GM21360 (cell line): ENCODE measurements around the gene AHCTF1.

Source experiments
- ATAC-seq: cut with Tn5 transposase; IDR thresholded peaks from one replicate; pipeline ENCODE4 v1.9.1; 2021; ENCODE audit warnings: mild to moderate bottlenecking, moderate library complexity; ENCODE audit not compliant: unreplicated experiment

AHCTF1 gene

DNA sequence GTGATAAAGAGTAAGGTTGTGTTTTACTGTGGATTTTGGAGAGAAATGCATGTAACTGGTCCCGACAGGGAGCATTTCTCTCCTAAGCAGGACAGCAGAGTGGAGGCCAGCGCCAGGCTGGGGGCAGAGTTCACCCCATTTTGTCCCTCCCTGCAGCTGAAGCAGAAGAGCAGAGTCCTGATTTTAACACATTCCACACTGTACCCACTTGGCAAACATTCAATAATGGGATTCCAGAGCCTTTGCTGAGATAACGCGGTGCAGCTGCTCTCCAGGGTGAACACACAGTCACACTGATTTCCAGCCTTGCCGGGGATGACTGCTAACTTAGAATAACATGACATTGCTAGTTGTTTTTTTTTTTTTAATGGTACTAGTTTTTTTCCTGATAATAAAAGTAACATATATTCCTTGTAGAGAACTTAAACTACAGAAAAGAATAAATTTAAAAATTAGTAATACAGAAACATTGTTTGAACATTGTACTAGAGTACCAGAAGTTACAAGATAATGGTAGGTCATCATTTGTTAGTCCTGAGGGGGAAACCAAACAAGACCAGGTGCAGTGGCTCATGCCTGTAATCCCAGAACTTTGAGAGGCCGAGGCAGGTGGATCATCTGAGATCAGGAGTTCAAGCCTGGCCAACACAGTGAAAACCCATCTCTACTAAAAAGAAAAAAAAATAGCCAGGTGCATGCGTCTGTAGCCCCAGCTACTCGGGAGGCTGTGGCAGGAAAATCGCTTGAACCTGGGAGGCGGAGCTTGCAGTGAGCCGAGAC is 130.3 kb downstream of the AHCTF1 start:
- no peak for ATAC-seq

DNA sequence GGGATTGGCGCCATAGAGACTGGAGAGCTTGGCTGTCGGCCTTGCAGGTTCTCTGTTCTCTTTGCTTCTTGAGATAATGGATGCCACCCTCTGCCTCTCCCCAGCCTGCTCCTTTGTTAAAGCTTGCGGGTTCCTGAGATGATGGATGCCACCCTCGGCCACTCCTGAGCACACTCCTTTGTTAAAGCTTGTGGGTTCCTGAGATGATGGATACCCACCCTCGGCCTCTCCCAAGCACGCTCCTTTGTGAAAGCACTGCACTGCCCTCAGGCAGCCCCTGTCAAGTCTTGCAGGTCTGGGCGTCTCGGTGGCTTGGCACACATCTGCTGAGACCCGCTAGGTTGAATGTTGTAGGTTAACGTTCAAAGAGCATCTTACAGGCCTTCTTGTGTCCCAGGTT is 131.0 kb downstream of the AHCTF1 start:
- no peak for ATAC-seq

GRCh38 chr1:246800356-246800755 is 131.4 kb downstream of the AHCTF1 start:
- no peak for ATAC-seq

DNA sequence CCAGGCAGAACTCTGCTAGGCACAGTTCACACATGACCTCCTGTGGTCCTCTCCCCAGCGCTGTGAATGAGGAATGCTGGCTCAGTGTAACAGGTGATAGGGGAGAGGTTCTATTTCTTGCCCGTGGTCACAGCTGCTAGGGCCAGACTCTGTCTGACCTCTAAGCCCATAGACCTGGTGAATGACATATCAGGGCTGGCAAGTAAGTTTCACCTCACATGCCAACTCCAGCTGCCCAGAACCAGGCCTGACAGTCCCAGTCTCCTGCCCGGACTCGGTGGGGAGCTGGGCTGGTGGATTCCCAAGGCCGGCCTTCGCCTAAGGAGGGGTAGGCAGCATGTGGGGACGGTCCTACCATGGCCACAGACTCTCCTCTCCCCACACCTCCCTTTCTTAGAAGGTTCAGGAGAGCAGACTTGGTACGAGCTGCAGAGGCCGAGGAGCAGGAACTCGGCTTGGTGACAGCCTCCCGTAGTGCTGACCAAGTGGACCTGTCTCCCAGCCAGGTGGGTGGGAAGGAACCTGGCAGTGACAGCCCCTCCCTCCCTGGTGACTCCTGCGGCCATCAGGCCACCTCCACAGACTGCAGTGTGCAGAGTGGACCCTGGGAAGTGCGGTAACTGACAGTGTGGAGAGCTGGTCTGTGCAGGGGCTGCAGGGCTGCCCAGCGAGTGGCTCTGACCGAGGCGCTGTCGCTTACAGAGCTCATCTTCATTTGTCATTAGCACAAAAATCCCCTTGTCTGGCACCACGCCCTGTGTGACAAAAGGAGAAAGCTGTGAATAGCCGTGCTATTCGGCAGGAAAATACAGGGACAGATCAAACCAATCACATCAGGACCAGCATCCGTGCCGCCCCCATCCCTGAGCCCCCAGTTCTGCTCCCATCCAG is 132.9 kb downstream of the AHCTF1 start:
- no peak for ATAC-seq

DNA sequence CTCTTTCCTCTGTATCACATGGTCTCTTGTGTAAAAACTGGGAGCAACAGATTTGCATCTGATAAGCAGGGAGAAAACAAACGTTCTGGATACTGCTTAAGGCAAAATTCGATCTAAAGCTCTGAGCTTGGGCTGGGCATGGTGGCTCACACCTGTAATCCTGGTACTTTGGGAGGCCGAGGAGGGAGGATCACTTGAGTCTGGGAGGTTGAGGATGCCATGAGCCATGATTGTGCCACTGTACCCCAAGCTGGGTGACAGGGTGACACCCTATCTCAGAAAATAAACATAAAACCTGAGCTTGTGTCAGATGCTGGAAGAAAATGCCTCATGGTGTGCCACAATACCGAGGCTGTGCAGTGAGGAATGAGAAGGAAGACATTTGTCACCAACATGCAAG is 133.6 kb downstream of the AHCTF1 start:
- no peak for ATAC-seq

DNA sequence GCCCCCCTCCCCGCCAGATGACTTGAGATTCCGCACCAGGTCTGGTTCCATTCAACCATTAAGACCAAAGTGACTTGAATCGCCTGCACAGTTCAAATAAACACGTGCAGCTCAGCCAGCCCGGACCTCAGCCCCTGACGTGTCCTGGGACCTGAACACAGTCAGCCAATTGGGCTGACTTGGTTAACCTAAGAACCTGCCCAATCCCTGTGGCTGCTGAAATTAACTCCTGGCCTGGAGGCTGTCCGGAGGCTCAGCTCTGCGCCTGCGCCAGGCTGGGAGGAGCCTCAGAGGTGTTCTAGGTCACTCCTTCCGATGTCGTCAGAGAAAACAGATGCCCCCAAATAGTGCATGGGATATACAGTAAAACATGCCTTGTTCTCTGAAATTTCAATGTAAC is 134.2 kb downstream of the AHCTF1 start:
- no peak for ATAC-seq

- ATAC-seq, result no peak
These were observed 134.6 kb downstream of the AHCTF1 start for GRCh38 chr1:246797157-246797556.

GRCh38 chr1:246795906-246796694 is 135.6 kb downstream of the AHCTF1 start:
- ATAC-seq, result no peak

DNA sequence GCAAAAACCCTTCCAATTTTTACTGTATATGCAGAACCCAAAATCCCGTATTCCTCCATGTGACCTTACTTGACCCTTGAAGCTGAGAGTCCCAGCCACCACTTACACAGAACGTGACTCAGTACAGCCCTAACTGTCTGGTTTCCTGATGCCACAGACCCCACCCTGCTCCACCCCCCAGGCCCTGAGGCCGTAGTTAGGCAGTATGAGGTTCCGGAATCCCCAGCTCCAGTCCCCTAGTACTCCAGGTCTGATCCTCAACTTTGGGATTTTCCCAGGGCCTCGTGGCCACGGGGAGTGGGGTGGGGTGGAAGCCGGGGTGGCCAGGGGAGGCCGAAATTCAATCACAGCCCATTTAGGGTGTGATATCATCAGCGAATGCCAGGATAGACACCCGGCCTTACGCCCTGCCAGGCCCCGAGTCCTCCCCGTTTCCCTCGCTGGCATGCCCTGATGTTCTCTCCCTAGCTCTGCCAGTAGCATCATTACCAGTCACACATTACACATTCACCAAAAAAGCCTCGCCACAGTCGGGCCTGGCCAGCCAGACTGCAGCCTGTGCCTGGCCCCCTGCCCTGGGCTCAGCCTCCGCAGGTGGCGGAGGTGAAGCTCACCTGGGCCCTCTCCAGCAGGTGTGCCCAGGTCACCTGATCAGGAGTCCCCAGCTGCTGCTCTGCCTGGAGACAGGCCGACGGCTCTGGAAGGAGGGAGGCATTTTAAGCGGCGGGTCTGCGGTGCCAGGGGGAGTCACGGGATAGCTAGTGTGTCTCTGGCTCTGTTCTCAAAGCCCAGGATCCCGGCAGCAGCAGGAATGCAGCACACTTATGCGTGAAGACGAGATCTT is 136.7 kb downstream of the AHCTF1 start:
- no peak for ATAC-seq

DNA sequence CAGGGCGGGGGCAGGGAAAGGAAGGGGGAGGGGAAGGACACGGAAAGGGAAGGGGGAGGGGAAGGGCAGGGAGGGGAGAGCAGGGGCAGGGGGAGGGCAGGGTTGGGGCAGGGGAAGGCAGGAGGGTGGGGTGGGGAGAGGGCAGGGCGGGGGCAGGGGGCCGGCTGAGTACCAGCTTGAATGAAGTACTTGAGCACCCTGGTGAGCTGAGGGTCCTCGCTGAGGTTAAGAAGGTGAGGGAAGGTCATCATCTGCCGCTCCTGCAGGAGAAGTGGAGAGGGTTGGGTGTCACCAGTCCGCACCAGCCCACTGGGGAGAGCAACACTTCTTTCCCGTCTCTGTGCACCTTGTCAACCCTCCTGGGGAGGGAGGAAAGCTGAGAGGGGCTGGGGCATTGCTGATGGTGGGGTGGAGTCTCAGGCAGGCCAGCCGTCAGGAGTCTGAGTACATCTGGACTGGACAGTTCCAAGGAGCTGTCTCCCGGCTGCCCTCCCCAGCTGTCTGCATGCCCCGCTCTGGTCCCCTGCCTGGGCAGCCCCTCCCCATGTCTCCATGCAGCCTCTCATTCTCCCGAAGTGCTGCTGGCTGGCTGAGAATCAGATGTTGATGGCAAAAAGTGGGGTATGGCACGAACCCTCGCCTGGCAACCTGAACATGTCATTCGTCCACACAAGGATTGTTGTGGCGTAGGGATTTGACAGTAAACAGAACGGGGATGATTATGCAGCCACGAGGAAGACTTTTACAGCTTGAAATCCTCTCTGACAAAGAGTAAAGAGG is 137.5 kb downstream of the AHCTF1 start:
- no peak for ATAC-seq

GRCh38 chr1:246793356-246793896 is 138.3 kb downstream of the AHCTF1 start:
- no peak for ATAC-seq

GRCh38 chr1:246792603-246793002 is 139.1 kb downstream of the AHCTF1 start:
- ATAC-seq, result no peak

GRCh38 chr1:246791303-246791918 is 140.3 kb downstream of the AHCTF1 start:
- no peak for ATAC-seq

GRCh38 chr1:246790833-246791232 is 140.9 kb downstream of the AHCTF1 start:
- ATAC-seq, result no peak

- ATAC-seq, result no peak
These were observed 141.4 kb downstream of the AHCTF1 start for GRCh38 chr1:246790364-246790763.

DNA sequence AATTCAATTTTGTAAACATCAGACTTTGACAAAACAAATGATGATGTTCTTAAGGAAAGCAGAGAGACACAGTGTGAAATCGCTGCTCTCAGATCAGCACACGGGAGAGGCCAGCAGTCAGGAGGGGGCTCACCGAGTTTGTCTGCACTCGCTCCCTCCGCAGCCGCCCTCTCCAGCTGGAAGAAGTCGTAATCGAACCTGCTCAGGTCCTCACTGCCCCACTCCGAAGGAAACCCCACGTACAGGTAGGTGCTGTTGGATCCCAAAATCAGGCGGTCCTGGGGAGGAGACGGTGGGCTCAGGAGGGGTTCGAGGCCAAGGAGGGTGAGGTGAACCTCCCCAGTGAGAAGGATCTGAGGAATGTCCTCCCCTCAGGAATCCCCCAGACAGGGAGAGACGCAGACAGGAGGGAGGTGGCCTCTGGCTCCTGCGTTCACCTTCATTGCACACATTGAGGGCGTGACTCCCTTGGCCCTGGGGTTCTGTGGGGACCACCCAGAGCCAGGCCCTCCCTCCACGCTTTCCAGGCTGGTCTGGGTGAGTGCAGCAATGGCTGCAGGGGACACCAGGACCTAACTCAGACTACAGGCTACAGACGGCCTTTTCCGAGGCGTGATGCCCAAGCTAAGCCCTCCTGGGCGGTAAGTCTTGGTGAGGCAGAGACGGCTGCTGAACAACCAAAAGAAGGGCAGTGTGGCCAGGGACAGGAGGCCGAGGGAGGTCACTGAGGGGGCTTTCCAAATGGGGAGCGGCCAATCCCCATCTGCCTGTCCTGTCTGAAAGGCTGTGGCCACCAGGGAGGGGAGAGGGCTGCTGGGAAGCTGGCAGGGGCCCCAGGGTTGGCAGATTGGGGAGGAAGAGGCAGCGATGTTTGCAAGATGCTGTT is 142.1 kb downstream of the AHCTF1 start:
- ATAC-seq, result no peak
